ENCODE data around the gene ATG9B. TPM values are rescaled to one million over a fixed set of nuclear protein-coding genes. Genes with fewer than 3 reads are reported as not detected.

The ATG9B gene
- total RNA-seq, 1 donor from 2014 or later = 0.10 TPM

GRCh38 chr7:150966002-150966401, 58.3 kb downstream of the ATG9B start:
- DNase-seq (ENCODE audit: low read depth) = no peak

GRCh38 chr7:150965273-150965830, 58.9 kb downstream of the ATG9B start:
- no peak for DNase-seq (ENCODE audit: low read depth)

Other genes starting within 250 kb of the ATG9B start
- gene TMEM176B, start 224.1 kb downstream of the ATG9B start, total RNA-seq = 0.75 and 1.0 TPM in 2 replicates
- 0.35 TPM in 1 of 2 replicates, not detected in the other for gene TMEM176A, start 223.7 kb downstream of the ATG9B start, total RNA-seq
- gene AOC1, start 172.0 kb downstream of the ATG9B start, total RNA-seq = 6.1 and 6.4 TPM in 2 replicates
- 1.2 and 2.3 TPM in 2 replicates for gene KCNH2, start 46.2 kb downstream of the ATG9B start, total RNA-seq
- gene NOS3, start 33.5 kb downstream of the ATG9B start, total RNA-seq = 0.15 and 0.35 TPM in 2 replicates
- gene ABCB8, start 4.0 kb upstream of the ATG9B start, total RNA-seq = 31.0 and 43.4 TPM in 2 replicates
- 0.15 TPM in 1 of 2 replicates, not detected in the other for gene ASIC3, start 24.0 kb upstream of the ATG9B start, total RNA-seq
- 14.8 and 16.8 TPM in 2 replicates for gene CDK5, start 33.4 kb upstream of the ATG9B start, total RNA-seq
- gene SLC4A2, start 35.1 kb upstream of the ATG9B start, total RNA-seq = 92.4 and 137 TPM in 2 replicates
- gene FASTK, start 56.3 kb upstream of the ATG9B start, total RNA-seq = 59.3 and 63.7 TPM in 2 replicates
- 34.9 and 41.5 TPM in 2 replicates for gene TMUB1, start 59.0 kb upstream of the ATG9B start, total RNA-seq
- gene AGAP3, start 62.0 kb upstream of the ATG9B start, total RNA-seq = 36.3 and 41.2 TPM in 2 replicates
- gene GBX1, start 143.2 kb upstream of the ATG9B start, total RNA-seq = not detected in 2 replicates
- gene ASB10, start 162.8 kb upstream of the ATG9B start, total RNA-seq = not detected in 2 replicates
- not detected in 2 replicates for gene H2BK1, start 186.0 kb upstream of the ATG9B start, total RNA-seq
- gene ABCF2, start 202.7 kb upstream of the ATG9B start, total RNA-seq = 80.6 and 82.7 TPM in 2 replicates
- gene CHPF2, start 208.0 kb upstream of the ATG9B start, total RNA-seq = 49.1 and 65.9 TPM in 2 replicates
- 3.8 and 15.0 TPM in 2 replicates for gene SMARCD3, start 224.2 kb upstream of the ATG9B start, total RNA-seq